PFSK-1 (cell line): ENCODE data around the gene ZNF469.

Experiments
- FOXP2 ChIP-seq: optimal IDR thresholded peaks from 2 replicates; pipeline ENCODE3; 2011; ENCODE audit warnings: borderline replicate concordance, control low read depth, inconsistent platforms; ENCODE audit not compliant: insufficient read depth; ENCODE audit errors: extremely low read length, extremely low read depth
- POLR2AphosphoS5 ChIP-seq: IDR thresholded peaks from 2 replicates; pipeline ENCODE4 v1.6.1; 2012; ENCODE audit warnings: low read depth, mild to moderate bottlenecking, control low read depth, low read length, moderate library complexity
- REST ChIP-seq, 2 experiments: IDR thresholded peaks; 2 replicates each; pipeline versions ENCODE4 v1.6.1 to v1.8.0; 2011 to 2012; ENCODE audit warnings: low read depth in 2 of 2, low read length in 2 of 2, control low read depth in 1 of 2, inconsistent platforms in 1 of 2, mild to moderate bottlenecking in 1 of 2, moderate library complexity in 1 of 2; ENCODE audit not compliant: insufficient read depth in 1 of 2
- SIN3A ChIP-seq: IDR thresholded peaks from 2 replicates; pipeline ENCODE4 v1.6.1; 2012; ENCODE audit warnings: mild to moderate bottlenecking, low read length, moderate library complexity, borderline replicate concordance; ENCODE audit not compliant: insufficient read depth
- TAF1 ChIP-seq: IDR thresholded peaks from 2 replicates; pipeline ENCODE4 v1.6.1; 2012; ENCODE audit warnings: low read length, control low read depth, borderline replicate concordance; ENCODE audit not compliant: insufficient read depth

Gene ZNF469

GRCh38 chr16:88413231-88413630, 30.5 kb downstream of the ZNF469 start:
- TF ChIP-seq FOXP2 (no peak), REST (IDR thresholded peaks at IDR 0.05; ENCODE audit: insufficient read depth in 1 of 2, low read depth in 2 of 2, low read length in 2 of 2) (no peak)

- TF ChIP-seq POLR2AphosphoS5: no peak
- no peak for TF ChIP-seq SIN3A
Observed at GRCh38 chr16:88413631-88414030, 30.9 kb downstream of the ZNF469 start.

- TF ChIP-seq FOXP2: no peak
- no peak for TF ChIP-seq SIN3A
- TF ChIP-seq POLR2AphosphoS5: no peak
Observed at GRCh38 chr16:88414521-88415380, 32.0 kb downstream of the ZNF469 start.

GRCh38 chr16:88415381-88415705, 32.6 kb downstream of the ZNF469 start:
- TF ChIP-seq POLR2AphosphoS5: no peak
- no peak for TF ChIP-seq SIN3A
- no peak for TF ChIP-seq REST (IDR thresholded peaks at IDR 0.05; ENCODE audit: insufficient read depth in 1 of 2, low read depth in 2 of 2, low read length in 2 of 2)
- no peak for TF ChIP-seq FOXP2
- TF ChIP-seq TAF1: no peak

GRCh38 chr16:88415713-88416323, 33.1 kb downstream of the ZNF469 start:
- TF ChIP-seq SIN3A (no peak), FOXP2 (no peak), POLR2AphosphoS5 (no peak), REST (IDR thresholded peaks at IDR 0.05; ENCODE audit: insufficient read depth in 1 of 2, low read depth in 2 of 2, low read length in 2 of 2) (no peak), TAF1 (no peak)

GRCh38 chr16:88416686-88417085, 33.9 kb downstream of the ZNF469 start:
- TF ChIP-seq REST (IDR thresholded peaks at IDR 0.05; ENCODE audit: insufficient read depth in 1 of 2, low read depth in 2 of 2, low read length in 2 of 2): no peak
- TF ChIP-seq POLR2AphosphoS5: no peak
- TF ChIP-seq SIN3A: no peak
- no peak for TF ChIP-seq FOXP2
- TF ChIP-seq TAF1: no peak
